Measurements from ENCODE around the gene WDR41. TPM values are rescaled to one million over a fixed set of nuclear protein-coding genes. Genes with fewer than 3 reads are reported as not detected.

WDR41 gene
- total RNA-seq, 4 donors from 2014 or later = 22.4 to 40.9 (median 37.4) TPM

GRCh38 chr5:77438071-77438470 lies 54.0 kb downstream of the WDR41 start:
- DNase-seq (ENCODE audit: low spot score in 2 of 2) = no peak
- H3K4me3 ChIP-seq (ENCODE audit: low read depth, poor library complexity, severe bottlenecking) = no peak overlapping the region
- TF ChIP-seq POLR2A (IDR thresholded peaks at IDR 0.05) = no peak
- no peak for TF ChIP-seq CTCF (IDR thresholded peaks at IDR 0.05)
- intact Hi-C loops (cut with DNase I; ENCODE audit: low total_unique reads) = no loop called here
- WGBS, 2 donors = 63% methylated on average over 3 of the region's 3 CpGs

- intact Hi-C loops (cut with DNase I; ENCODE audit: low total_unique reads) = no loop called here
- 84 to 87% methylated on average over 5 of the region's 5 CpGs for WGBS, 2 donors
- DNase-seq (ENCODE audit: low spot score in 2 of 2) = no peak
- TF ChIP-seq CTCF (IDR thresholded peaks at IDR 0.05) (no peak), POLR2A (IDR thresholded peaks at IDR 0.05) (no peak)
- H3K4me3 ChIP-seq (ENCODE audit: low read depth, poor library complexity, severe bottlenecking) = no peak overlapping the region
These were observed 54.9 kb downstream of the WDR41 start for GRCh38 chr5:77437194-77437593.

- TF ChIP-seq CTCF (IDR thresholded peaks at IDR 0.05) (no peak), POLR2A (IDR thresholded peaks at IDR 0.05) (no peak)
- 92 to 93% methylated on average over 1 of the region's 1 CpG for WGBS, 2 donors
- DNase-seq (ENCODE audit: low spot score in 2 of 2) = no peak
- no peak overlapping the region for H3K4me3 ChIP-seq (ENCODE audit: low read depth, poor library complexity, severe bottlenecking)
- intact Hi-C loops (cut with DNase I; ENCODE audit: low total_unique reads) = no loop called here
These were observed 60.4 kb downstream of the WDR41 start for GRCh38 chr5:77431719-77432118.

GRCh38 chr5:77431286-77431685 lies 60.8 kb downstream of the WDR41 start:
- intact Hi-C loops (cut with DNase I; ENCODE audit: low total_unique reads) = no loop called here
- 92 to 93% methylated on average over 3 of the region's 3 CpGs for WGBS, 2 donors
- H3K4me3 ChIP-seq (ENCODE audit: low read depth, poor library complexity, severe bottlenecking) = no peak overlapping the region
- DNase-seq (ENCODE audit: low spot score in 2 of 2) = no peak
- no peak for TF ChIP-seq CTCF (IDR thresholded peaks at IDR 0.05)
- TF ChIP-seq POLR2A (IDR thresholded peaks at IDR 0.05) = no peak

- no peak for TF ChIP-seq POLR2A (IDR thresholded peaks at IDR 0.05)
- TF ChIP-seq CTCF (IDR thresholded peaks at IDR 0.05) = no peak
- 96% methylated on average over 1 of the region's 1 CpG for WGBS, 2 donors
- DNase-seq (ENCODE audit: low spot score in 2 of 2) = no peak
- intact Hi-C loops (cut with DNase I; ENCODE audit: low total_unique reads) = no loop called here
- no peak overlapping the region for H3K4me3 ChIP-seq (ENCODE audit: low read depth, poor library complexity, severe bottlenecking)
These were observed 61.4 kb downstream of the WDR41 start for GRCh38 chr5:77430726-77431125.

- intact Hi-C loops (cut with DNase I; ENCODE audit: low total_unique reads) = no loop called here
- no peak for TF ChIP-seq POLR2A (IDR thresholded peaks at IDR 0.05)
- H3K4me3 ChIP-seq (ENCODE audit: low read depth, poor library complexity, severe bottlenecking) = no peak overlapping the region
- 71 to 76% methylated on average over 5 of the region's 5 CpGs for WGBS, 2 donors
- no peak for DNase-seq (ENCODE audit: low spot score in 2 of 2)
These were observed 63.6 kb downstream of the WDR41 start for GRCh38 chr5:77428526-77428925.

All from lower leg skin (tissue), 4 donors.